ENCODE measurements around the gene PRSS1.

The PRSS1 gene

DNA sequence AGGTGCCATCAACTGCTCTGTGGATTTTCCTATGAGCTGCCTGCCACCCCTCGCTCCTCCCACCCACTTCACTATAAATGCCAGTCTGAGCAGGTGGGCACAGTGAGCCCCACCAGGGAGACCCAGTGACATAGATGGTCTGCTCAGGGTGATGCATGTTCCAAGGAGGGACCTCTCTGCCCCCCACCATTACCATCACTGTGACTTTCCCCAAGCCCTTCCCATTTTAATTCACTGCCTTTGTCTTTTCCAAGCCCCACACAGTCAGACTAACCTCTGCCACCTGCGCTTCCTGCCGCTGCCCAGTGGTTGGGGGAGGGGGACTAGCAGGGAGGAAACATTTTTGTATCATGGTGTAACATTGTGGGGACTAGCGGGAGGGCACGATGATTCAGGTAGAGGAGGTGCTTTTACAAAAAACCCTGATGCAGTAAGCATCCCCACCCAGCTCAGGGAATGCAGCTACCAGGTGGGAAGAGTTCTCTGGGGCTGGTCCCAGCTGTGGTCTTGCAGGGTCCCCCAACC is 46.1 kb downstream of the PRSS1 start:
- peak; percentile 57 to 59 for DNase-seq

DNA sequence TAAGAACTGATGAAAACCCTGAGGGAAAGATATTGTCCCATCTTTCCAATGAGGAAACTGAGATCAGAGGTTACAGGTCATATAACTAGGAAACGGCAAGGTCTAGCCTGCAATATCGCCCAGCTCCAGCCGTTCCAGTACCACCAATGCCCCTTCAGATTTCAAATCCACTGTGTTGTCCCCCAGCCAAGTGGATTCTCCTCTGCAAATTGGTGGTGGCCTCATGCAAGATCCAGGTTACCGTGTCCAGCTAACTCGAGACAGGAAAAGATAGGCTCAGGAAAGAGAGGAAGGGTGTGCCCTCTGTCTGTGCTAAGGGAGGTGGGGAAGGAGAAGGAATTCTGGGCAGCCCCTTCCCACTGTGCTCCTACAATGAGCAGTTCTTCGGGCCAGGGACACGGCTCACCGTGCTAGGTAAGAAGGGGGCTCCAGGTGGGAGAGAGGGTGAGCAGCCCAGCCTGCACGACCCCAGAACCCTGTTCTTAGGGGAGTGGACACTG is 46.8 kb downstream of the PRSS1 start:
- DNase-seq: no peak

DNA sequence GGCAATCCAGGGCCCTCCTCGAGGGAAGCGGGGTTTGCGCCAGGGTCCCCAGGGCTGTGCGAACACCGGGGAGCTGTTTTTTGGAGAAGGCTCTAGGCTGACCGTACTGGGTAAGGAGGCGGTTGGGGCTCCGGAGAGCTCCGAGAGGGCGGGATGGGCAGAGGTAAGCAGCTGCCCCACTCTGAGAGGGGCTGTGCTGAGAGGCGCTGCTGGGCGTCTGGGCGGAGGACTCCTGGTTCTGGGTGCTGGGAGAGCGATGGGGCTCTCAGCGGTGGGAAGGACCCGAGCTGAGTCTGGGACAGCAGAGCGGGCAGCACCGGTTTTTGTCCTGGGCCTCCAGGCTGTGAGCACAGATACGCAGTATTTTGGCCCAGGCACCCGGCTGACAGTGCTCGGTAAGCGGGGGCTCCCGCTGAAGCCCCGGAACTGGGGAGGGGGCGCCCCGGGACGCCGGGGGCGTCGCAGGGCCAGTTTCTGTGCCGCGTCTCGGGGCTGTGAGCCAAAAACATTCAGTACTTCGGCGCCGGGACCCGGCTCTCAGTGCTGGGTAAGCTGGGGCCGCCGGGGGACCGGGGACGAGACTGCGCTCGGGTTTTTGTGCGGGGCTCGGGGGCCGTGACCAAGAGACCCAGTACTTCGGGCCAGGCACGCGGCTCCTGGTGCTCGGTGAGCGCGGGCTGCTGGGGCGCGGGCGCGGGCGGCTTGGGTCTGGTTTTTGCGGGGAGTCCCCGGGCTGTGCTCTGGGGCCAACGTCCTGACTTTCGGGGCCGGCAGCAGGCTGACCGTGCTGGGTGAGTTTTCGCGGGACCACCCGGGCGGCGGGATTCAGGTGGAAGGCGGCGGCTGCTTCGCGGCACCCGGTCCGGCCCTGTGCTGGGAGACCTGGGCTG is 47.5 kb downstream of the PRSS1 start:
- no peak for DNase-seq

- DNase-seq: no peak
Observed at GRCh38 chr7:142797391-142798377, 48.4 kb downstream of the PRSS1 start.

DNA sequence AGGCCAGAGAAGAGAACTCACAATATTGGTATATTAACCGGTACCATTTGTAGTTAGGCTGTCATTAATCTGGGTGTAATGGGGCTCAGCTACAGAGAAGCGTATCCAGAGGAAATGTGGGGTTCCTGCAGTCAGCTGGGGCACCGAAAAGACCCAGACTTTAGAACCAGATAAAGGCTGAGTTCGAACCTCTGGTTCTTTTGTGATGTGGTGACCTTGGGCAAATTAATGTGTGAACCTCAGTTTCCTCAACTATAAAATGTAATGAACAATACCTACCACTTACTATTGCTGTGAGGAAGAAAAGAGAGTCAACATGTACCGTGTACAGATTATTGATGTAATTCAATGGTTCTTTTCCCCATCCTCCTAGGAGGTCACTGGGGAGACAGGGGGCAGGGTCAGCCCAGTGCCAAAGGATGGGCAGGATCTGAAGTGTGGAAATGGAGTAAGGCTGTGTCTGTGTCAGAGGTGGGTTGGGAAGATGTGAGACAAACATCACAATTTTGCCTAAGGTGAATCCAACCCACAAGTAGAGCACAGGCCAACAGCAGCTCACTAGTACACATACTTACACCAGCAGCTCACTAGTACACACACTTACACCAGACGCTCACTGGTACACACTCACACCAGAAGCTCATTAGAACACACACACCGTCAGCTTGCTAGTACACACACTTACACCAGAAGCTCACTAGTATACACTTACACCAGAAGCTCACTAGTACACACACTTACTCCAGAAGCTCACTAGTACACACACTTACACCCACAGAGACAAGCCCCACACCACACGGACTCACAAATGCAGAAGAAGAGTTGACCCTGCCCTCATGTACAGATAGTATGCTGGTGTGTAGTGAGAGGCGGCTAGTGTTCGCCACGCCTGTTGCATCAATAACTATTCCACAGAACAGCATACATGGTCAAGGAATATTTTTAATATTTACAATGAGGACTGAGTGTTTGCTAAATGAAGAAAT is 49.5 kb downstream of the PRSS1 start:
- no peak for DNase-seq

DNA sequence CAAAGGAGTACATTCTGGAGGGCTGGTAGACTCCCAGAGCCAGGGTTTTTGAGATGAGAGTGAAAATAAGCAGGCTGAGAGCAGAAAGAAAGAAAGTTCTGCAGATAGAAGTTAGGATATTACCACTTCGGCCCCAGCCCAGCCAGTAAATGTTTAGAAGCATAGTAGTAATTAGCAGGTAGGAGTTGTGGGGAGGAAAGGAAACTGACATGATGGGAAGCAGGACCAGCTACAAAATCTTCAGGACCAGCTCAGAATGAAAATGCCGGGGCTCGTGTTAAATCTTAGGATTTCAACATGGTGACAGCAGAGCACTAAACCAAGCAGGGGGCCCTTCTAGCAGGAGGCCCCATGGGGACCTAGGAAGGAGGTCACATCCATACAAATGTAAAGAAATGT is 50.2 kb downstream of the PRSS1 start:
- DNase-seq: no peak

- DNase-seq: no peak
Observed at GRCh38 chr7:142800088-142800487, 50.8 kb downstream of the PRSS1 start.

DNA sequence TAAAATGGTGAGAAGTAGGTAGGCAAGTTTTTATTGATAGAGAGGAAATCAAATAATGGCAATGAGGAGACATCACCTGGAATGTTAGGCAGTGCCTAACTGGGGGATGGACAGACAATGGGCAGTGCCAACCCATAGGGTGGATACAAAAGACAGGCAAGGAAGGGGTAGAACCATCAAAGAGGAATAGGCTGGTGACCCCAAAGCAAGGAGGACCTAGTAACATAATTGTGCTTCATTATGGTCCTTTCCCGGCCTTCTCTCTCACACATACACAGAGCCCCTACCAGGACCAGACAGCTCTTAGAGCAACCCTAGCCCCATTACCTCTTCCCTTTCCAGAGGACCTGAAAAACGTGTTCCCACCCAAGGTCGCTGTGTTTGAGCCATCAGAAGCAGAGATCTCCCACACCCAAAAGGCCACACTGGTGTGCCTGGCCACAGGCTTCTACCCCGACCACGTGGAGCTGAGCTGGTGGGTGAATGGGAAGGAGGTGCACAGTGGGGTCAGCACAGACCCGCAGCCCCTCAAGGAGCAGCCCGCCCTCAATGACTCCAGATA is 51.5 kb downstream of the PRSS1 start:
- no peak for DNase-seq

- DNase-seq: no peak
Observed at GRCh38 chr7:142801601-142802295, 52.5 kb downstream of the PRSS1 start.

GRCh38 chr7:142802301-142802700 is 53.0 kb downstream of the PRSS1 start:
- DNase-seq: no peak

All from activated CD4-positive, alpha-beta T cell treated with anti-CD3 and anti-CD28 coated beads, Interleukin-2, amount 50 U/mL, for 4 hours (primary cell).